B cell (primary cell): Measurements from ENCODE around the gene LTO1.

ENCODE experiments used
- EZH2 ChIP-seq: IDR thresholded peaks from 2 replicates; pipeline ENCODE4 v1.6.1; 2012; ENCODE audit warnings: borderline replicate concordance, low read depth, mild to moderate bottlenecking, moderate library complexity, low read length; ENCODE audit not compliant: insufficient read depth, poor library complexity, severe bottlenecking
- TF ChIP-seq, protein P1 (sequence below): fragments of 200-600 bp; IDR thresholded peaks from one replicate; pipeline ENCODE4 v1.8.0; 2022; ENCODE audit warnings: antibody characterized with exemption, mild to moderate bottlenecking

DNA sequence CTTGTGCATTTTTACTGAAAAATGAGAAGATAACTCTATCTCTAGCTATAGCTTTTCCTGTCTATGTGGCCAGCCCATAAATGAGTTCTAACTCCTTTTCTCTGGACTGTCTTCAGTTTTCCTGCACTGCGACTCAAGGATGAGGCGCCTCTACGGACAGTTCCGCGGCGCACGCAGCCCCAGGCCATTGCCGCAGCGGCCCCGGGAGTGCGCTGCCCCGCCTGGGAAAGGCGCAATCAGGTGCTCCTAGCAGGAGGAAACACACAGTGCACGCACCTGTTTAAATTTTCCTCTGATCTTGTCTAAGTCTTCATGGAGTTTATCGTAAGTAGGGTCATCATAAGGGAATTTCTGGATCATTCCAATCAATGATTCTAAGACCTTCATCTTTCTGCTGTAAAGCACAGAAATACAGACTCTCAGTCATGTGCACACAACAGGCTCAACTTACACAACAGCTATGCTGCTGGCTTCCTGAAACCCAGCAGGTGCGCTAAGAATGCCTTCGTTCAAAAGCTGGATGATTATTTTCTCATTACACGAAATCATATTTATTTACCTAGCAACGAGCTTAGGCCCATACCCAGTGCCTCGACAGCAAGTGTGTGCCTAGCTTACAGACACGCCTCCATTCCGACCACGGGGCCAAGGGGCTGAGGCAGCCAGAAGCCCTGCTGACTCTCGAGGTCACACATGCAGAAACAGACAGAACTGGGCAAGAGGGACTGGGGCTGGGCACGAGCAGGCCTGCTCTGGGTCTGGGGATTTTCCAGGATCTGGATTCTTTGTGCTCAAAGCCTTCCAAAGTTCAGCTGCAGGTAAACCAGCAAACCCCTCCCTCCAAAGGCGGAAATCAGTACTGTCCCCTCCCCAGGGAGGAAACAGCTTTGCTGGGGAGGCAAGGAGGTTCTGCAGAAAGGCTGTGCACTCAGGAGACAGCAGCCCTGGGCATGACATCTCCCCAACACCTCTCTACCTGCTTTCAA, 7.2 kb downstream of the LTO1 start:
- TF ChIP-seq, protein P1, sequence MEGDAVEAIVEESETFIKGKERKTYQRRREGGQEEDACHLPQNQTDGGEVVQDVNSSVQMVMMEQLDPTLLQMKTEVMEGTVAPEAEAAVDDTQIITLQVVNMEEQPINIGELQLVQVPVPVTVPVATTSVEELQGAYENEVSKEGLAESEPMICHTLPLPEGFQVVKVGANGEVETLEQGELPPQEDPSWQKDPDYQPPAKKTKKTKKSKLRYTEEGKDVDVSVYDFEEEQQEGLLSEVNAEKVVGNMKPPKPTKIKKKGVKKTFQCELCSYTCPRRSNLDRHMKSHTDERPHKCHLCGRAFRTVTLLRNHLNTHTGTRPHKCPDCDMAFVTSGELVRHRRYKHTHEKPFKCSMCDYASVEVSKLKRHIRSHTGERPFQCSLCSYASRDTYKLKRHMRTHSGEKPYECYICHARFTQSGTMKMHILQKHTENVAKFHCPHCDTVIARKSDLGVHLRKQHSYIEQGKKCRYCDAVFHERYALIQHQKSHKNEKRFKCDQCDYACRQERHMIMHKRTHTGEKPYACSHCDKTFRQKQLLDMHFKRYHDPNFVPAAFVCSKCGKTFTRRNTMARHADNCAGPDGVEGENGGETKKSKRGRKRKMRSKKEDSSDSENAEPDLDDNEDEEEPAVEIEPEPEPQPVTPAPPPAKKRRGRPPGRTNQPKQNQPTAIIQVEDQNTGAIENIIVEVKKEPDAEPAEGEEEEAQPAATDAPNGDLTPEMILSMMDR = no peak
- no peak for TF ChIP-seq EZH2
